DOHH2 (cell line): ENCODE results near the gene USP6NL.

Source experiments
- EZH2phosphoT487 ChIP-seq: fragments of 200-600 bp; sonication (generic); IDR thresholded peaks from 2 replicates; pipeline ENCODE4 v1.6.1; 2017; ENCODE audit warnings: borderline replicate concordance, mild to moderate bottlenecking, antibody characterized with exemption, low read length, moderate library complexity, mixed read lengths
- TF ChIP-seq, protein P1 (sequence below): fragments of 200-600 bp; sonication (generic); IDR thresholded peaks from one replicate; pipeline ENCODE4 v1.5.1; 2014; ENCODE audit warnings: antibody characterized with exemption, mild to moderate bottlenecking, low read depth, low read length; ENCODE audit not compliant: poor library complexity, severe bottlenecking

- TF ChIP-seq, protein P1, sequence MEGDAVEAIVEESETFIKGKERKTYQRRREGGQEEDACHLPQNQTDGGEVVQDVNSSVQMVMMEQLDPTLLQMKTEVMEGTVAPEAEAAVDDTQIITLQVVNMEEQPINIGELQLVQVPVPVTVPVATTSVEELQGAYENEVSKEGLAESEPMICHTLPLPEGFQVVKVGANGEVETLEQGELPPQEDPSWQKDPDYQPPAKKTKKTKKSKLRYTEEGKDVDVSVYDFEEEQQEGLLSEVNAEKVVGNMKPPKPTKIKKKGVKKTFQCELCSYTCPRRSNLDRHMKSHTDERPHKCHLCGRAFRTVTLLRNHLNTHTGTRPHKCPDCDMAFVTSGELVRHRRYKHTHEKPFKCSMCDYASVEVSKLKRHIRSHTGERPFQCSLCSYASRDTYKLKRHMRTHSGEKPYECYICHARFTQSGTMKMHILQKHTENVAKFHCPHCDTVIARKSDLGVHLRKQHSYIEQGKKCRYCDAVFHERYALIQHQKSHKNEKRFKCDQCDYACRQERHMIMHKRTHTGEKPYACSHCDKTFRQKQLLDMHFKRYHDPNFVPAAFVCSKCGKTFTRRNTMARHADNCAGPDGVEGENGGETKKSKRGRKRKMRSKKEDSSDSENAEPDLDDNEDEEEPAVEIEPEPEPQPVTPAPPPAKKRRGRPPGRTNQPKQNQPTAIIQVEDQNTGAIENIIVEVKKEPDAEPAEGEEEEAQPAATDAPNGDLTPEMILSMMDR, result no peak
- no peak for TF ChIP-seq EZH2phosphoT487
Measured at GRCh38 chr10:11510736-11511135, 100.7 kb downstream of the USP6NL start.
